Measurements from ENCODE around the gene ADCY2. TPM values are rescaled to one million over a fixed set of nuclear protein-coding genes. Genes with fewer than 3 reads are reported as not detected.

ADCY2 gene
- total RNA-seq, 6 experiments from 2014 or later, result 0.93 TPM; not detected in 5

GRCh38 chr5:7363067-7363677, 32.8 kb upstream of the ADCY2 start:
- no peak overlapping the region for H3K4me3 ChIP-seq
- intact Hi-C loops (cut with DNase I), result no loop called here
- ATAC-seq, result no peak
- H3K36me3 ChIP-seq, result no peaks in the 10 kb centered on the region
- no peaks in the 10 kb centered on the region for H3K9me3 ChIP-seq
- DNase-seq, result no peak
- TF ChIP-seq POLR2A (IDR thresholded peaks at IDR 0.05) (no peak), CTCF (IDR thresholded peaks at IDR 0.05) (no peak)
- 14% methylated on average over 2 of the region's 2 CpGs for WGBS (ENCODE audit: insufficient coverage, low coverage, low lambda C conversion rate, missing lambda C conversion rate)
- no peaks in the 10 kb centered on the region for H3K27me3 ChIP-seq
- H3K27ac ChIP-seq, result no peak overlapping the region
- H3K4me1 ChIP-seq, result no peaks in the 10 kb centered on the region

- Histone ChIP-seq H3K27ac (no peak overlapping the region), H3K9me3 (no peaks in the 10 kb centered on the region), H3K27me3 (no peaks in the 10 kb centered on the region), H3K4me3 (no peak overlapping the region), H3K36me3 (no peaks in the 10 kb centered on the region), H3K4me1 (no peaks in the 10 kb centered on the region)
- no peak for TF ChIP-seq POLR2A (IDR thresholded peaks at IDR 0.05)
- 28% methylated on average over 3 of the region's 3 CpGs for WGBS (ENCODE audit: insufficient coverage, low coverage, low lambda C conversion rate, missing lambda C conversion rate)
- ATAC-seq, result no peak
- no peak for DNase-seq
- intact Hi-C loops (cut with DNase I), result no loop called here
These were observed 31.6 kb upstream of the ADCY2 start for GRCh38 chr5:7364226-7364875.

- H3K36me3 ChIP-seq, result no peaks in the 10 kb centered on the region
- no peak overlapping the region for H3K4me3 ChIP-seq
- H3K9me3 ChIP-seq, result no peaks in the 10 kb centered on the region
- no peak for ATAC-seq
- H3K27ac ChIP-seq, result no peak overlapping the region
- H3K4me1 ChIP-seq, result no peaks in the 10 kb centered on the region
- no peaks in the 10 kb centered on the region for H3K27me3 ChIP-seq
- DNase-seq, result no peak
- 36% methylated on average over 2 of the region's 4 CpGs for WGBS (ENCODE audit: insufficient coverage, low coverage, low lambda C conversion rate, missing lambda C conversion rate)
- TF ChIP-seq POLR2A (IDR thresholded peaks at IDR 0.05), result no peak
- TF ChIP-seq CTCF (IDR thresholded peaks at IDR 0.05), result no peak
- intact Hi-C loops (cut with DNase I), result no loop called here
These were observed 28.2 kb upstream of the ADCY2 start for GRCh38 chr5:7367780-7368179.

- no peak overlapping the region for H3K27ac ChIP-seq
- H3K36me3 ChIP-seq, result no peaks in the 10 kb centered on the region
- WGBS (ENCODE audit: insufficient coverage, low coverage, low lambda C conversion rate, missing lambda C conversion rate), result 67% methylated on average over 1 of the region's 1 CpG
- H3K9me3 ChIP-seq, result no peaks in the 10 kb centered on the region
- no peak overlapping the region for H3K4me3 ChIP-seq
- no peak for ATAC-seq
- intact Hi-C loops (cut with DNase I), result no loop called here
- peak in 1 of 3 donors; percentile 34 for DNase-seq
- H3K4me1 ChIP-seq, result no peaks in the 10 kb centered on the region
- TF ChIP-seq POLR2A (IDR thresholded peaks at IDR 0.05), result no peak
- no peak for TF ChIP-seq CTCF (IDR thresholded peaks at IDR 0.05)
- no peaks in the 10 kb centered on the region for H3K27me3 ChIP-seq
These were observed 23.5 kb upstream of the ADCY2 start for GRCh38 chr5:7372399-7372798.

- WGBS (ENCODE audit: insufficient coverage, low coverage, low lambda C conversion rate, missing lambda C conversion rate), result 50% methylated on average over 4 of the region's 4 CpGs
These were observed 21.8 kb upstream of the ADCY2 start for GRCh38 chr5:7374186-7374585.

More at GRCh38 chr5:7374186-7374585, 21.8 kb upstream of the ADCY2 start:
- H3K4me1 ChIP-seq, result no peaks in the 10 kb centered on the region
- H3K27me3 ChIP-seq, result no peaks in the 10 kb centered on the region
- DNase-seq (no peak), ATAC-seq (no peak)
- H3K27ac ChIP-seq, result no peak overlapping the region
- intact Hi-C loops (cut with DNase I), result no loop called here
- H3K9me3 ChIP-seq, result no peaks in the 10 kb centered on the region
- no peak for TF ChIP-seq CTCF (IDR thresholded peaks at IDR 0.05)
- TF ChIP-seq POLR2A (IDR thresholded peaks at IDR 0.05), result no peak
- H3K4me3 ChIP-seq, result no peak overlapping the region
- no peaks in the 10 kb centered on the region for H3K36me3 ChIP-seq

All from right lobe of liver (tissue), 6 donors.